Urothelium cell line (cell line): ENCODE measurements around the gene LYZL1.
"Not testable (repeated sequence)": the region's sequence is repeated elsewhere in the genome, so short reads cannot be mapped to it uniquely, and the experiment has no call there.

Source experiments
- DNase-seq: peaks from one replicate; pipeline ENCODE4 v3.0.0; 2011; ENCODE audit warnings: low spot score, mixed read lengths
- FAIRE-seq: peaks from 2 replicates; lab custom pipeline; 2011; peaks lifted over from hg19 to GRCh38; lab: Jason Lieb, UNC

LYZL1 gene

DNA sequence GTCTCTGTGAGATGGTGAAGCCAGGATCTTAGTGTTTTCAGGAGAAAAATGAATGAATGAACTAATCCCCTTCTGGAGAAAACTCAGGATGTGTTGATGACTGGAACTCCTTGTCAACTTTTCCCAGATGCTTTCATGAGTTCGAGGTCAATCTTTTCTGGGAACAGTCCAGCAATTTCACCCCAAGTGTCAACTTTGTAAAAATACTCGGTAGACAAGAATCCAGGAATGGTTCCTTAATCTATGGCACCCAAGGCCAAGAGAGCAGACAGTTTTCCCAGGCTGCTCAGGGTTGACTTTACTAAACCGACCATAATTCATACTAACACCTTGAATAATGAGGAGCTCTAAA, 31.1 kb upstream of the LYZL1 start:
- FAIRE-seq (no peak), DNase-seq (no peak)

GRCh38 chr10:29259498-29259897, 29.4 kb upstream of the LYZL1 start:
- DNase-seq (no peak), FAIRE-seq (no peak)

- FAIRE-seq (no peak), DNase-seq (no peak)
Measured at GRCh38 chr10:29263506-29263905, 25.4 kb upstream of the LYZL1 start.

DNA sequence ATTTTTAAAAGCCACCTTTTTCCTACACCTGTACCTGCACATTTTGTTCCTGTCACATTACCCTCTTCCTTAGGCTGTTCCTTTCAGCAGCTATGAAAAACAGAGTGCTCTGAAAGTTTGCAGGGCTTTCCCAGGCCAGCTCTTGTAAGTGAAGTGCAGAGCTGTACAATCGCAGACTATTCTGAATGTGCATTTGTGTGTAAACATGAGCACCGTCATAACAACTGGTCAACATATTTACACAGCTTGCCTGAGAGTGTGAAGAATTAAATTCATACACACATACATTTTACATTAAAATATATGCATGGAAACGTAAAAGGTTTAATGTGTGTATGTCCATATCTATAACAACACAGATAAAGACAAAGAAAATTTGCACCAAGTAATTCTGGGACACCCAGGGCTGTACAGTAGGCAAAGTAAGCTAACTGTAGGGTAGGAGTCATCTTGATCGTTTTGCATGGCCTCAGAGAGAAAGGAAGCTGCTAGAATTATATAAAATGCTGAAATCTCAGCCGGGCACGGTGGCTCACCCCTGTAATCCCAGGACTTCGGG, 23.6 kb upstream of the LYZL1 start:
- no peak for FAIRE-seq
- DNase-seq: no peak

GRCh38 chr10:29266641-29267040, 22.2 kb upstream of the LYZL1 start:
- FAIRE-seq: no peak
- no peak for DNase-seq

DNA sequence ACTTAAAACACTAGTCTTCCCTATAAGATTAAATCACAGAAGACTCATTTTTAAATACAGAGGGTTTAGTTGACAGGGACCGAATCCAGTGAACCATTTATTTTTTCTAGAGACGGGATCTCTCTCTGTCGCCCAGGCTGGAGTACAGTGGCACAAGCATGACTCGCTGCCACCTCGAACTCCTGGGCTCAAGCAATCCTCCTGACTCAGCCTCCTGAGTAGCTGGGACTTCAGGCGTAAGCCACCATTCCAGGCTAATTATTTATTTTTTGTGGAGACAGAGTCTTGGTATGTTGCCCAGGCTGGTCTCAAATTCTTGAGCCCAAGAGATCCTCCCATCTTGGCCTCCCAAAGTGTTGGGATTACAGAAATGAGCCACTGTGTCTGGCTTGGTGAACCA, 20.9 kb upstream of the LYZL1 start:
- no peak for FAIRE-seq
- DNase-seq: no peak

- DNase-seq (no peak), FAIRE-seq (no peak)
Measured at GRCh38 chr10:29269486-29269885, 19.4 kb upstream of the LYZL1 start.

DNA sequence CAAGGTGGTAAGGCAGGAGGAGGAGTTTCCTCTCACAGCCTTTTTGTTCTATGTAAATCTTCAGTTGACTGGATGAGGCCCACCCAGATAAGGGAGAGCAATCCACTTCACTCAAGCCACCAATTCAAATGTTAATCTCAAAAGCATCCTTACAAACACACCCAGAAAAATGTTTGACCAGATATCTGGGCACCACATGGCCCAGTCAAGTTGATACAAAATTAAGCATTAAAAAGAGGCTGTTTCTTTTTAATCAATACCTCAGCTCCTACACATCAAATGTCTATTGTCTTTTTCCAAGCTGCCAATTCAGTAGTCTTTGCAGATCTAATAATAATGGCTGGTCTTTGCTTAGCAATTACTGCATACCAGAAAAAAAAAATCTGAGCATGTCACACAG, 18.0 kb upstream of the LYZL1 start:
- FAIRE-seq (no peak), DNase-seq (no peak)

DNA sequence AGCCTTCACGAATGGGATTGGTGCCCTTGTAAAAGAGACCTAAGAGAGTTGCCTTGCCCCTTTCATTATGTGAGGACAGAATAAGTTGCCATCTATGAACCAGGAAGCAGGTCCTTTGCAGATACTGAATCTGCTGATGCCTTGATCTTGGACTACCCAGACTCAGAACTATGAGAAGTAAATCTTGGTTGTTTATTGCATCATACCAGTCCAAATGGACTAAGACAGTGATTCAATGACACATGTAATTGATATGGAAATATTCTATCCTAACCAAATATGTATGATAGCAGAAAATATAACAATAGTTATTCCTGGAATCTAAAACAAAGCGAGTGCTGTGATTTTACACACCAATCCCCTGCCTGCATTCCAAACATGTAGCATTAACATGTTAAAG, 17.0 kb upstream of the LYZL1 start:
- DNase-seq: no peak
- FAIRE-seq: no peak

- FAIRE-seq (peak; percentile 55), DNase-seq (no peak)
Measured at GRCh38 chr10:29273478-29273877, 15.4 kb upstream of the LYZL1 start.

DNA sequence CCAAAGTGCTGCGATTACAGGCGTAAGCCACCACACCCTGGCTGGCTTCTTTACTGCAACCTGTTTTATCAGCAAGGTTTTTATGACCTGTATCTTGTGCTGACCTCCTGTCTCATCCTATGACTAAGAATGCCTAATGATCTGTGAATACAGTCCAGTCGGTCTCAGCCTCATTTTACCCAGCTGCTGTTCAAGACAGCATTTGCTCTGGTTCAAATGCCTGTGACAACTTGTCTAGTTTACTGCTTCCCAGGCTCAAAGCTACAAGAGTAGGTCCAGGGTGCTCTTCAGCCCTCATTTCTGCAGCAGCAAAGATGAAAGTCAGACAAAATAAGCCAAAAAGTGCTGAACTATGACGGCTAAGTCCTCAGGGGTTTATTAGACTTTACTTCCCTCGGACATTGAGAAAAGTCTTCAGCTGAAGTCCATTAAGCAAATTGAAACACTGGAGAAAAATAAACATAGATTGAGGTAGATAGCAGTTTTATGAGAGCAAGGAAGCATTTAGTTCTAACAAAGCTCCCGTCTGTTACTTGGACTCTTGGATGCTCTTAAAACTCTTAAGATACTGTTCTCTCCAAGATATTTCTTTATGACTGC, 12.5 kb upstream of the LYZL1 start:
- DNase-seq (no peak), FAIRE-seq (no peak)

DNA sequence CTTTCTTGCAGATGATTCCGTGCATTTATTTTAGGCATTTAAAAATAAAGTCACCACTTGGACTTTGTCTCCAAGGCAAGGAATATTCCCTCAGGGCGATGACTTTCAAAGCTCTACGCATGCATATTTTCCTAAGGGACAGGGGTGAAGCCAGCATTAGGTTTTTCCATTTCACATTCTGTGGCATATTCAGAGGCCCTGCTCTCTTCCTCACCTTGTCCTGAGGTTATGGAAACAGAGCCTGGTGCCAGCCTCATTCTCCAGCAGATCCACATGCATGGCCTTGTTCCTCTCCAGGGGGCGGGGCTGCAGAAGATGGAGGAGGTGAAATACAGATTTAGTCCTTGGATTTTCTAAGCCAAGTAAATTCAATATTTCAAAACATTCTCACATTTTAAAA, 11.6 kb upstream of the LYZL1 start:
- FAIRE-seq: no peak
- DNase-seq: no peak

DNA sequence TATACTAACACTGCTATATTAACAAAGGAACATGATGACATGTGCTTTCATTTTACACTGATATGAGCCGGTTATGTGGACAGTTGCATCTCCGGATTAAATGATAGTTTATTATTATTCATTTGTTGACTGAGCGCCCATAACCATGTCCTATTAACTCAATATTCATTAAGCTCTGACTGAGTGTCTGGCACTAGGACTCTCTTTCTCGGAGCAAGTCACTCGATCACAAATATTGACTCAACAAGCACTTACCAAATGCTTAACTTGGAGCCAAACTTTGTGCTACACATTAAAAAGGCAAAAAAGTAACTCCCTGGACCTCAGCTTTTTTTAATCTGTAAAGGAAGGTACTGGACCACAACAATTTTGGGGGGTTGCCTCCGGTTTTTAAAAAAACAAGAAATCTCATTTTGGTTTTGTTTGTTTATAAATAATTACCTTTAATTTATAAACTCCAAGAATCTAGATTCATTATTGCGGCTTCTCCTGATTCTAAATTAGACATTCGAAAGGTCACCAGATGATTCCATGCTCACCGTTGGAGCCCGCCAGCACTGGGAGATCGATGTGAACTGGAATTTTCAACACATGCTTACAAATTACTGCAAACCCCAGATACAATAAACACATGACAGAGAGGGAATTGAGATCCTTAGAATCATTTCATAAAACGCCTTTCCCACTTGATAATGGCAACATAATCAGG, 8.9 kb upstream of the LYZL1 start:
- DNase-seq (no peak), FAIRE-seq (no peak)

- DNase-seq (no peak), FAIRE-seq (no peak)
Measured at GRCh38 chr10:29280488-29280840, 8.4 kb upstream of the LYZL1 start.

DNA sequence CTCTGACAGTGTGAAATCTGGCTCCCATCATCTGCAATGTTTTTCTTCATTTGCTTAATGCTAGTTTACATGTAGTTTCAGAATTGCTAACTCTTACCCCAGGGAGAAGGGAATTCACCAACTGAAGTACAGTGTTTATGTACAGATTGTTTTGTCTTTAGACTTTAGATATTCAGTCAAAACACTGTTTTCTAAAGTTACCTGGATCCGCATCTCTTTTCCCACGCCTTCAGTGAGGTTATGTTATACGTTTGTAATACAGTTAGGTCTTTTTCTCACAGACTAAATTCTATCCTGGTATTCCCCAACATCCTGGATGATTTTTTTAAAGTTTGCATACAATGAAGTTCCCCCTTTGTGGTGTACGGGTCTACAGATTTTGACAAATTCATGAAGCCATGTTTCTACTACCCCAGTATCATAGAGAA, 3.2 kb upstream of the LYZL1 start:
- FAIRE-seq (no peak), DNase-seq (no peak)

DNA sequence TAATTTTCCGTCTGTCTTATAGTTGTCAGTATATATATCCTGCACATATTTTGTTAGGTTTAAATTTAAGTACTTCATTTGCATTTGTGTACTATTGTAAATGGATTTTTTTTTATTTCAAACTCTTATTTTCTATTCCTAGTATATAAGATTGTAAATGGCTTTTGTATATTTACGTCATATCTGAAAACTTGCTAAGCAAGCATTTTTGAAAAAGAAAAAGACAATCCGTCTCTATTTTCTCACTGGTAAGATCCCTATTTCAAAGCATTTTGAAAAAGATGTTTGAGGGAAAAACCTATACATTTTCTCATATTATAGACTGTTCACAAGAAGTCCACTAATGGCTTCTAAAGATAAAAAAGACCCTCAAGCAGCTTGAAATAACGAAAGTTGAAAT, 1.2 kb upstream of the LYZL1 start:
- DNase-seq (no peak), FAIRE-seq (no peak)

DNA sequence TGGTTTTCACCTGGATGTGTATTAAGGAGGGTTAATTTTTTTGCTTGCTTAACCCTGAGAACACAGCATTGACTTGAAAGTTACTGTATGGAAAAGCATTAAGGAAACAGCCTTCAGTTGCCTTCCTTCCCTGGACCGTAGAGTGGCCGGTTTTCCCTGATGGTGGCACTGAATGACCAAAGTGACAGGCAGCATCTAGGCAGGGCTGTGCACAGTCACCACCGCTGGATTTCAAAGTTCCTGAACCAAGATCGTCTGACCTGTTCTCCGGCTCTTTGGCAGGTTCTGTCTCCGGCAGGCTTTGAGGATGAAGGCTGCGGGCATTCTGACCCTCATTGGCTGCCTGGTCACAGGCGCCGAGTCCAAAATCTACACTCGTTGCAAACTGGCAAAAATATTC, 2.7 kb downstream of the LYZL1 start:
- DNase-seq: not testable (repeated sequence)
- FAIRE-seq: peak; percentile 17

- peak; percentile 81 for FAIRE-seq
- DNase-seq: not testable (repeated sequence)
Measured at GRCh38 chr10:29292406-29292805, 3.5 kb downstream of the LYZL1 start.

GRCh38 chr10:29295813-29296212, 6.9 kb downstream of the LYZL1 start:
- FAIRE-seq: no peak
- DNase-seq: no peak

- no peak for DNase-seq
- no peak for FAIRE-seq
Measured at GRCh38 chr10:29297678-29298077, 8.8 kb downstream of the LYZL1 start.

GRCh38 chr10:29301359-29301910, 12.6 kb downstream of the LYZL1 start:
- DNase-seq (no peak), FAIRE-seq (no peak)

- no peak for DNase-seq
- peak; percentile 5 for FAIRE-seq
Measured at GRCh38 chr10:29302499-29302898, 13.6 kb downstream of the LYZL1 start.
